NK-92 (cell line): ENCODE data around the gene ZNF420.
"Not testable (repeated sequence)": the region's sequence is repeated elsewhere in the genome, so short reads cannot be mapped to it uniquely, and the experiment has no call there.

Experiments used
- DNase-seq: peaks from one replicate; lab custom pipeline; 2025; ENCODE audit not compliant: unreplicated experiment; lab: John Stamatoyannopoulos, UW

The ZNF420 gene

DNA sequence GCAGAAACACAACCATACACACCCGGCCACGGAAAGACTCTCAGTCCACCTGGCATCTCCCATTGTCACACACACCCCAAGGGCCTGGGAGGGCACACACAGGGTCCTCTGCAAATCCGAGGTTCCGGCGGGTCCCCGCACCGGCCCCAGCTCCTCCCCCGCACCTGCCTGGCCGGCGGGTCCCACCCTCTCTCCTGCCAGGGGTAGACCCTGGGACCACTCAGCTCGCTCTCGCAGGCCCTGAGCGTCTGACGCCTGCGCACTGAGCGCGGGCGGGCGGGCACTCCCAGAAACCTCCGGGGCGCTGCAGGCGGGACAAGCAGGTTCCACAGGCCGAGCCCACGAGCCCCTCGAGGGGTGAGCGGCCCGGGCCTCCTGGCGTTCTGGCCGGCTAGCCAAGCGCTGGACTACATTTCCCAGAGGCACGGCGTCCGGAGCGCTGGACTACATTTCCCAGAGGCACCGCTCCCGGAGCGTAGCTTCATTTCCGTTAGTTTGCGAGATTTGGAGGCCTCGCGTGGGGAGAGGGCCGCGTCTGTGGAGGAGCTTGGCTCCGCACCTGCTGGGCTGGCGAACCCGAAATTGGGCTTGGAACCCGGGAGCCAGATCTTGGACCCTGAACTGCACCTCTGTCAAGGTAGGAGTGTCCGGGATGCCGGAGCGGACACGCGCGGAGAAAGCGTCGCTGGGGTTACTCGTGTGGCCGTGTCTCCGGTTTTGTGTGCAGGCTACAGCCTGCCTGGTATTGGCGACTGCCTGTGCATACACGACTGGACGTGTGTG, at the start of gene ZNF420:
Gene ZNF420 (plus strand): TSS at position 500 of the 783 bp plus-strand sequence. CDS start 10,686 bp downstream, outside the sequence.
- peak; percentile 33 for DNase-seq

DNA sequence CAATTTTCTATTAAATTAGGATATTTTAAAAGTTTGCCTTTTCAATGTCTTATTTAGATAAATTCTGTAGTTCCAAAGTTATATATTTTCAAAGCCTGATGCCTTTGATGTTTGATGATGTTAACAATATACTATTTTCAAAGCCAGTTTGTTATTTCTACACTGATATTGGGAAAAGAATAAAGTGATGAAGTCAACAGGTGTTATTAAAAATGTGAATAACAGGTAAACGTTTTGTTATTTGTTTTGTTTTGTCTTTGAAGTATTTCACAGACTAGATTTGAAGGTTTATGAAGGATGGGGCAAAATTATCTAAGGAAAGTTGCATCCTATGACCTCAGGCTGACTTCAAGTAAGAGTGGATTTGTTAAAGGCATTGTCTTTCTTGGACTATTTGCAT, 33.1 kb upstream of the ZNF420 start:
- no peak for DNase-seq

DNA sequence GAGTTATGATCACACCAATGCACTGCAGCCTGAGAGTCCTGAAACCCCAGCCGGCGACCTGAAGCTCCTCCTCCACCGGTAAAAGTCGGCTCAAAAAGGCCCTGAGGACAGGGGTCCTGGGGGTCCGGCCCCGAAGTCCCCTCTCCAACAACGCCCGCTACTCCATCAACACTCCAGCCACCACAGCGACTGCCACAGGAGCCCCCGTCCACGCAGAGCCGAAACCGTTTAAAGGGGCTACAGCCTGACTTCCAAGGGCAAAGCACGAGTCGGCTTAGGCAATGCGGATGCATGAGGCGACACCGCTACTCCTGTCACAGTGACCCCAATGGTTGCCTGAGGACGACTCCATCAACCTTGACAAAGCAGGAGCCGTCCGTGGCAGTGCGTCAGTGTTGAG, 22.9 kb upstream of the ZNF420 start:
- DNase-seq: no peak

DNA sequence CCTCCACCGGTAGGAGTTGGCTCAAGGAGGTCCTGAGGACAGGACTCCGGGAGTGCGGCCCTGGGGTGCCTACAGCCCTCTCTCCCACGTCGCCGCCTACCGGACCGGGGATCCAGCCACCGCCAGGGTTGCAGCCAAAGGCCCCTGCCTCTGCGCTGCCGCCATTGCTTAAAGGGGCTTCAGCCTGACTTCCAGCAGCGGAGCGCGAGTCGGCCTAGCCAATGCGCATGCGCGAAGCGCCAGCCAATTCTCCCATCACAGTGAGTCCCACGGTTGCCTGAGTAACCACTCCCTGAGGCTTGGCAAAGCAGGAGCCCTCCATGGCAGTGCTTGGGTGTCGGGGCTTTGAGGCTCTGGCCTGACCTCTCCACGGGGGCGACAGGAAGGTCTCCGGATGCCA, 21.5 kb upstream of the ZNF420 start:
- no peak for DNase-seq

DNA sequence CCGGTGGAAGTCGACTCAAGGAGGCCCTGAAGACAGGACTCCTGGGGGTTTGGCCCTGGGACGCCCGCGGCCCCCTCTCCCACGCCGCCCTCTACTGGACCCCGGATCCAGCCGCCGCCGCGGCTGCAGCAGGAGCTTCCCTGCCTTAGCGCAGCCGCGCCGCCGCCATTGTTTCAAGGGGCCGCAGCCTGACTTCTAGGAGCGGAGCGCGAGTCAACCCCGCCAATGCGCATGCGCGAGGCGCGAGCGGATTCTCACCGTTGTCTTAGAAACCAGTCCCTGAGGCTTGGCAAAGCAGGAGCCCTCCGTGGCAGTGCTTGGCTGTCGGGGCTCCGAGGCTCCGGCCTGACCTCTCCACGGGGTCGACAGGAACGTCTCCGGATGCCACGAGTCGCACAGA, 19.1 kb upstream of the ZNF420 start:
- no peak for DNase-seq

DNA sequence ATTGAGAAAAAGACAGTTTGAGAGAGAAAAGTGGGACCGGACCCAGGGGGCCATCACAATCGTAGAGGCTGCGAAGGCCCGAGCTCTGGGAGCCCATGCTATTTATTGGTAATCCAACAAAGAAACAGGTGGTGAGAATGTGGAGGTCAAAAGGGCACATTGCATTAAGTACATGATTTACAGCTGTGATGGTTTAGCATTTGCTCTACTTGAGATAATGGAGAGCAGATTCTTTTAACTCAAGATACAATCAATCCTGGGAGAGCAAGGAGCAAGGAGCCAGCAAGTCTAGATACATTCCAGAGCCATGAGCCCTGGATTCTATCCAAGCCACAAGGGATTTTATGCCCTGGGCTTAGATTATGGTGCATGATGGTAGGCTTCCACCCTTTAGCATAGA, 13.3 kb upstream of the ZNF420 start:
- not testable (repeated sequence) for DNase-seq

DNA sequence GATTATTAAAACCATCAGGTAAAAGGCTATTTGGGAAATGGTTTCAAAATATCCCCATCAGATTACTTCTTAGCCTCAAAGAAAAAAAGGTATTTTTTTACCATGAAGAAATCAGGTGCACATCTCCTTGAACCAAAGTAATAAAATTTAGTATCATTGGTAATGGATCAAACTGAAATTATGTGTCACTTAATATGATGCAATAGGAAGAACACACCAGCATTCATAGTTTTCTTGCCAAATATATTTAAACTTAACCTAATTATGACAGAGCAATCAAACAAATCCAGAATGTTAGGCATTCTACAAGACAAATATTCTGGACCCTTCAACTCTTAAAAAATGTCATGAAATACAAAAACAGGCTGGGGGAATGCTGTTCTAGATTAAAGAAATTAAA, 4.1 kb upstream of the ZNF420 start:
- no peak for DNase-seq

DNA sequence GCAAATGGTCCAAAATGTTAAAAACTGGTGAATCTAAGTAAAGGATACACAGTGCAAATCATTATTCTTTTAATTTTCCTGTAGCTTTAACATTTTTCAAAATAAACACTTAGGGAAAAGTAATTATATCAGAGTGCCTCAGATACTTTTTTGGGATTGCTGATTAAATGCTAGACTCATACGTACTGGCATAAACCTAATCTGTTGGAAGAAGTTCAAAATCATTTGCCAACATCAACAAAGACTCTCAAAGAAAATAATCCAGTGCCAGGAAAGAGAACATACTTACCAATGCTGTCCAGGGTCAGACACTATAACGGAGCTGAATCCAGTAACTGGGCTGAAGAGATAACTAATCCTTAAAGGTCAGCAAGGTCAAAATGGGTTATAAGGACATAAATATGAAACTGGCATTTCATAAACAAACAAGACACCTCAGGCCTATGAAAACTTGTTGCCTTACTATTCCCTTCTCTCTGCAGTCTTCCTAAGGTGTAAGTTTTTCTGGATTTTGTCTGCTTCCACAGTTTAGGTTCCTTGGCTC, 3.3 kb upstream of the ZNF420 start:
- DNase-seq: no peak

DNA sequence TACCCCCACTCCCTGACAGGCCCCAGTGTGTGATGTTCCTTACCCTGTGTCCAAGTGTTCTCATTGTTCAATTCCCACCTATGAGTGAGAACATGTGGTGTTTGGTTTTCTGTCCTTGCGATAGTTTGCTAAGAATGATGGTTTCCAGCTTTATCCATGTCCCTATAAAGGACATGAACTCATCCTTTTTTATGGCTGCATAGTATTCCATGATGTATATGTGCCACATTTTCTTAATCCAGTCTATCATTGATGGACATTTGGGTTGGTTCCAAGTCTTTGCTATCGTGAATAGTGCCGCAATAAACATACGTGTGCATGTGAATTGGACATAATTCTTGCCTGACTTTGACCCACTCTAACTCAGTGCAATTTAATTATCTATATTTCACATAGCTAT, 1.7 kb upstream of the ZNF420 start:
- not testable (repeated sequence) for DNase-seq

DNA sequence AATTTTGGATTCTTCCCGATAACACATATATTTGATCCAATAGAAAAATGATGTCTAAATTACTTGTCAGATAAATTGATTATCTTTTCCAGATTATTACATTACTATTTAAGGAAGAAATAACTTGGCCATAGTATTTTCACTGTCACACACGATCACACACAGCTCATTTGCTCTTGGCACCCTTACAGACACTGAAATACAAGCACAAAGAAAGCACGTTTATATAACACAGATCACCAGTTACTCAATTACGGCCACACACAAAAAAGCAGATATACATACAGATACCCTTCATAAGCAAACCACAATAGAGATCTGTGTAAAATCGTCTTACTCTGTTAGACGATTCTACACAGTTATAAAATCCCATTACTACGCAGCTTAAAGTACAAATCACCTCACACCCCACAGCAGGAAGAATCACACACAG, 716 bp upstream of the ZNF420 start:
- DNase-seq: no peak

DNA sequence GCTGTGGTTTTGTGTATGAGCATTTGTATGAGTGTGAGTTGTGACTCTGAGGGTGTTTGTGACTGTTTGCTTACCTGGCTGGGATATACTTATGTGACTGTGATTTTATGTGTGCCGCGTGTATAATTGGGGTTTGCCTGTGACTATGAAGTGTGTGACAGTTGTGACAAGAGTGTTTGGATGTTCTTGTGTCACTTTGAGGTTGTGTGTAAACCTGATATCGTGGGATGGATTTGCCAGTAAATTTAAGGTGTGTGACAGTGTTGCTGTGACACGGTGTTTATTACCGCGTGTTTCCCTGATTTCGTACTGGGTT, 442 bp downstream of the ZNF420 start:
- DNase-seq: no peak

DNA sequence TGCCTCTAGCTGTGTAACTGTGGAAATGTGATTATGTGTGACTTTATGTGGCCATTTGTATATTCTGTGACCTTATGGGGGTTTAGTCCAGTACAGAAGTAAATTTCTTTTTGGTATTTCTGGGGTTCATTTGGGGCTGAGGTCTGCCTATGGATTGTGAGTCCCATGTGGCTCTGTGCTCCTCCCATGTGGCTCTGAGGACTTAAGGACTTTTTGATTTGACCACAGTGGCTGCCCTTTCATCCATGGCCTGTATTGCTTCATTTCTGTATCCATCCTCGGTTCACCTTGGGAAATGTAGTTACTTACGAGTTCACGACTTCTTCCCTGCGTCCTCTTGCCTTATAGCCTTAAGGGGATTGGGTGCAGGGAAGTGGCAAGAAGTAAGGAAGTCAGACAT, 1.0 kb downstream of the ZNF420 start:
- DNase-seq: no peak

DNA sequence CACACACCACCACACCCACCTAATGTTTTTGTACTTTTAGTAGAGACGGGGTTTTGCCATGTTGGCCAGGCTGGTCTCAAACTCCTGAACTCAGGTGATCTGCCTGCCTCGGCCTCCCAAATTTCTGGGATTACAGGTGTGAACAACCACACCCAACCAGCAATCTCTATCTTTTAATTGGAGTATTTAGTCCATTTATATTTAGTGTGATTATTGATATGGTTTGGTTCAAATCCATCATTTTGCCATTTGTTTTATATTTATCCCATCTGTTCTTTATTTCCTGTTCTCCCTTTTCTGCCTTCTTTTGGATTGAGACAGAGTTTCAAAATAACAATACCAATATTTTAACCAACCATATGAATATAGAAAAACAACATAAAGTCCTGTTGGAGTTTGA, 4.1 kb downstream of the ZNF420 start:
- no peak for DNase-seq

DNA sequence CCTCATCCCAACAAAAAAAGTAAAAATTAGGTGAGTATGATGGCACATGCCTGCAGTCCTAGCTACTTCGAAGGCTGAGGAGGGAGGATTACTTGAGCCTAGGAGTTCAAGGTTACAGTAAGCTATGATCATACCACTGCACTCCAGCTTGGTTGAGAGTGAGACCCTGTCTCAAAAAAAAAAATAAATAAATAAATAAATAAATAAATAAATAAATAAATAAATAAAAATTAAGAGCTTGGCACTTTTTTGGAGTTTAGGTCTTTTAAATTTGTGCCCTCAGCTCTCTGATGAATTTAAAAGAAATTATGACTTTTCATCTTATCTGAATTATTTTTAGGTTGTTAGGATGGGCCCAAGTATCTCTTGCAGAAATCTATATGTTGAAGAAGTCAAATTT, 8.9 kb downstream of the ZNF420 start:
- DNase-seq: no peak

DNA sequence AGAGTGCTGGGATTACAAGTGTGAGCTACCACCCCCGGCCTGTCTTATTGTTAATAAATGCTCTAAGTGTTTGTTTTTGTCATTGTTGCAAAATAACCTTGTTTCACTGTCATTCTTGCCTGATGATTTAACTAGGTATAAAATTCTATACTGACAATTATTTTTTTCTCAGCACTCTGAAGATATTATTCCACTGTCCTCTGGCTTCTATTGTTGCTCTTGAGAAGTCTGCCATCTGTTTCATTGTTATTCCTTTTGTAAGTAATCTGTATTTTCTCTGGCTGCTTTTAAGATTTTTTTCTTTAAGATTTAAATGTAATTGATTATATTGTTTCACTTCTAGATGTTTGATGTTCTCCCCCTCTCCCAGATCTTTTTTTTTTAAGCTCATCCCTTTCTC, 17.6 kb downstream of the ZNF420 start:
- DNase-seq: no peak

DNA sequence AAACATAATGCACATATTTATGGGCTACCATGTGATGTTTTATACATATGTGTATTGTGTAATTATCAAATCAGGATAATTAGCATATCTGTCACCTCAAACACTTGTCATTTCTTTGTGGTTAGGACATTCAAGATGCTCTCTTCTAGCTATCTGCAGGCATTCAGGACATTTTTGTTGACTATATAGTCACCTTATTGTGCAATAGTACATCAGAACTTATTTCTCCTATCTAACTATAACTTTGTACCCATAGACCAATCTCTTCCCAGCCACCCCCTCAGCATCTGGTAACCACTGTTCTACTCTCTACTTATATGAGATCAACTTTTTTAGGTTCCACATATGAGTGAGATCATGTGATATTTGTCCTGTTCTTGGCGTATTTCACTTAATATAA, 20.3 kb downstream of the ZNF420 start:
- DNase-seq: no peak

DNA sequence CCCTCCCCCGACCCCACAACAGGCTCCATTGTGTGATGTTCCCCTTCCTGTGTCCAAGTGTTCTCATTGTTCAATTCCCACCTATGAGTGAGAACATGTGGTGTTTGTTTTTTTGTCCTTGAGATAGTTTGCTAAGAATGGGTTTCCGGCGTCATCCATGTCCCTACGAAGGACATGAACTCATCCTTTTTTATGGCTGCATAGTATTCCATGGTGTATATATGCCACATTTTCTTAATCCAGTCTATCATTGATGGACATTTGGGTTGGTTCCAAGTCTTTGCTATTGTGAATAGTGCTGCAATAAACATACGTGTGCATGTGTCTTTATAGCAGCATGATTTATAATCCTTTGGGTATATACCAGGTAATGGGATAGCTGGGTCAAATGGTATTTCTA, 25.9 kb downstream of the ZNF420 start:
- DNase-seq: not testable (repeated sequence)

DNA sequence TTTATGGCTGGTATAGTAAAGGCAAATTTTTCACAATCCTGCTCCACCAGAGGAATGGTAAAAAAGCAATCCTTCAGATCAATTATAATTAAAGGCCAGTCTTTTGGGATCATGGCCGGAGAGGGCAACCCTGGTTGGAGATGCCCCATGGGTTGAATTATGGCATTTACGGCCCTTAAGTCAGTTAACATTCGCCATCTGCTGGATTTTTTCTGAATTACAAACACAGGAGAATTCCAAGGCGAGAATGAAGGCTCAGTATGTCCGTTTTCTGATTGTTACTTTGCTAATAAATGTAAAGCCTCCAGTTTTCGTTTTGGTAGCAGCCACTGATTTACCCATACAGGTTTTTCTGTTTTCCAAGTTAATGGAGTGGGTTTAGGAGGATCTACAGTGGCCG, 33.5 kb downstream of the ZNF420 start:
- DNase-seq: not testable (repeated sequence)

DNA sequence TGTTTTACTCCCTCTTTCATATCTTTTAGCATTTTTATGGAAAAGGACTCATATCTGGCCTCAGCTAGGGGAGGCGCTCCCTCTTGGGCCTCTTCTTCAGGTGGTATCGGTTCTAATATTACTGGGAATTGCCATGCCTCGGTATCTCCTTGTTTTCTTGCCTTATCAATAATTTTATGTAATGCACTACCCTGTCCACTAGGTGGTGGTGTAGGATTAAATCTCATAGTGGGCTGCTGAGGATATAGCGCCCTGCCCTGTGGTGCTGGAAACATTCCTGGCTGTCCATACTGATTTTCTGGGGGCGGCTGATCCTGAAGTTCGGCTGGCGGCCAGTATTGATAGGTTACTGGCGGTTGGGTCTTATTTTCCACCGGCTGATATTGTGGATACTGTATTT, 35.8 kb downstream of the ZNF420 start:
- DNase-seq: no peak

DNA sequence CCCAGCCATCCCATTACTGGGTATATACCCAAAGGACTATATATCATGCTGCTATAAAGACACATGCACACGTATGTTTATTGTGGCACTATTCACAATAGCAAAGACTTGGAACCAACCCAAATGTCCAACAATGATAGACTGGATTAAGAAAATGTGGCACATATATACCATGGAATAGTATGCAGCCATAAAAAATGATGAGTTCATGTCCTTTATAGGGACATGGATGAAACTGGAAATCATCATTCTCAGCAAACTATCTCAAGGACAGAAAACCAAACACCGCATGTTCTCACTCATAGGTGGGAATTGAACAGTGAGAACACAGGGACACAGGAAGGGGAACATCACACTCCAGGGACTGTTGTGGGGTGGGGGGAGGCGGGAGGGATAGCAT, 43.9 kb downstream of the ZNF420 start:
- not testable (repeated sequence) for DNase-seq

DNA sequence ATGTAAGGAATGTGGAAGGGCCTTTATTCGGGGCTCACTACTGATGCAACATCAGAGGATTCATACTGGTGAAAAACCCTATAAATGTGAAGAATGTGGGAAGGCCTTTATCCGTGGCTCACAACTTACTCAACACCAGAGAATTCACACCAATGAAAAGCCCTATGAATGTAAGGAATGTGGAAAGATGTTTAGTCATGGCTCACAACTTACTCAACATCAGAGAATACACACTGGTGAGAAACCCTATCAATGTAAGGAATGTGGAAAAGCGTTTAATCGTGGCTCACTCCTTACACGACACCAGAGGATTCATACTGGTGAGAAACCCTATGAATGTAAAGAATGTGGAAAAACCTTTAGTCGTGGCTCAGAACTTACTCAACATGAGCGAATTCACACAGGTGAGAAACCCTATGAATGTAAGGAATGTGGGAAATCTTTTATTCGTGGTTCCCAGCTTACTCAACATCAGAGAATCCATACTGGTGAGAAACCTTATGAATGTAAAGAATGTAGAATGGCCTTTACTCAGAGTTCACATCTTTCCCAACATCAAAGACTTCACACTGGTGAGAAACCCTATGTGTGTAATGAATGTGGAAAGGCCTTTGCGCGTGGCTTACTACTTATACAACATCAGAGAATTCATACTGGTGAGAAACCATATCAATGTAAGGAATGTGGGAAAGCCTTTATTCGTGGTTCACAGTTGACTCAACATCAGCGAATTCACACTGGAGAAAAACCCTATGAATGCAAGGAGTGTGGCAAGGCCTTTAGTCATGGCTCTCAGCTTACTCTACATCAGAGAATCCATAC, 50.0 kb downstream of the ZNF420 start:
- no peak for DNase-seq

DNA sequence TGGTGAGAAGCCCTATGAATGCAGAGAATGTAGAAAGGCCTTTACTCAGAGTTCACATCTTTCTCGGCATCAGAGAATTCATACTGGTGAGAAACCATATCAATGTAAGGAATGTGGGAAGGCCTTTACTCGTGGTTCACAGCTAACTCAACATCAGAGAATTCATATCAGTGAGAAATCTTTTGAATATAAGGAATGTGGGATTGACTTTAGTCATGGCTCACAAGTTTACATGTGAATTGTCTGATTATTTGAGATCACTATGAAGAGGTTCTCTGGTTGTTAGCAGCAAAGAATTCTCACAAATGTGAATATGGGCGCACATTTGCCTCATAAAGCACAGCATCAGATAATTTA, 50.6 kb downstream of the ZNF420 start:
- DNase-seq: no peak
